Measurements from ENCODE around the gene KRTAP10-1. TPM values are rescaled to one million over a fixed set of nuclear protein-coding genes. Genes with fewer than 3 reads are reported as not detected.

KRTAP10-1 gene
- polyA plus RNA-seq, 1 donor (not counting 4 experiments of a cell fraction or from before 2014, with no cell fraction given), result not detected

GRCh38 chr21:44496564-44497550 lies 43.1 kb downstream of the KRTAP10-1 start:
- no peak overlapping the region for H3K4me3 ChIP-seq (ENCODE audit: control insufficient read depth in 2 of 3, extremely low read depth in 1 of 3, insufficient read depth in 2 of 3, low read depth in 1 of 3, low read length in 3 of 3)
- no peak for FAIRE-seq
- TF ChIP-seq EZH2 (IDR thresholded peaks at IDR 0.05; ENCODE audit: low read length) (no peak), CTCF (optimal IDR thresholded peaks at IDR 0.05 in 1 of 3, IDR thresholded peaks at IDR 0.05 in 1 of 3, conservative IDR thresholded peaks at IDR 0.05 in 1 of 3; ENCODE audit: extremely low read depth in 1 of 3, insufficient read depth in 2 of 3, low read length in 3 of 3) (no peak)
- peaks cover 8% of the 10 kb centered on the region for H3K27me3 ChIP-seq (ENCODE audit: control insufficient read depth, extremely low read depth, insufficient read depth, low read length)
- no peaks in the 10 kb centered on the region for H3K9me1 ChIP-seq (ENCODE audit: control insufficient read depth, extremely low read depth, insufficient read depth, low read length)
- H3K9ac ChIP-seq (ENCODE audit: control insufficient read depth, extremely low read depth, insufficient read depth, low read length), result no peak overlapping the region
- dilution Hi-C loops (cut with MboI; ENCODE audit: extremely low pct_ligation_motif_present, low sequenced_read_pairs), result loop anchor here (25.0 kb wide), 1 partner anchor 240 kb away; no protein-coding TSS in a partner anchor
- H3K36me3 ChIP-seq (ENCODE audit: control insufficient read depth in 2 of 2, extremely low read depth in 1 of 2, insufficient read depth in 2 of 2, low read length in 2 of 2), result no peaks in the 10 kb centered on the region
- no peak overlapping the region for H3K27ac ChIP-seq (ENCODE audit: control insufficient read depth, insufficient read depth, low read length)
- no peaks in the 10 kb centered on the region for H4K20me1 ChIP-seq (ENCODE audit: control insufficient read depth, extremely low read depth, insufficient read depth, low read length)
- no peak overlapping the region for H2AFZ ChIP-seq (ENCODE audit: control insufficient read depth, low read length)
- H3K4me2 ChIP-seq (ENCODE audit: control insufficient read depth, extremely low read depth, insufficient read depth, low read depth, low read length), result peak overlapping the region; percentile 9
- DNase-seq (ENCODE audit: low read depth, low spot score), result no peak
- no peaks in the 10 kb centered on the region for H3K4me1 ChIP-seq (ENCODE audit: control insufficient read depth, extremely low read depth, insufficient read depth, low read length)
- no peaks in the 10 kb centered on the region for H3K79me2 ChIP-seq (ENCODE audit: control insufficient read depth, insufficient read depth, low read length)
- H3K9me3 ChIP-seq (ENCODE audit: control insufficient read depth, low read depth, low read length), result peaks cover 17% of the 10 kb centered on the region

GRCh38 chr21:44495611-44496563 lies 44.1 kb downstream of the KRTAP10-1 start:
- dilution Hi-C loops (cut with MboI; ENCODE audit: extremely low pct_ligation_motif_present, low sequenced_read_pairs), result loop anchor here (25.0 kb wide), 1 partner anchor 241 kb away; no protein-coding TSS in a partner anchor
- Histone ChIP-seq H3K4me1 (ENCODE audit: control insufficient read depth, extremely low read depth, insufficient read depth, low read length) (no peaks in the 10 kb centered on the region), H2AFZ (ENCODE audit: control insufficient read depth, low read length) (no peak overlapping the region), H3K4me3 (ENCODE audit: control insufficient read depth in 2 of 3, extremely low read depth in 1 of 3, insufficient read depth in 2 of 3, low read depth in 1 of 3, low read length in 3 of 3) (no peak overlapping the region), H3K9me3 (ENCODE audit: control insufficient read depth, low read depth, low read length) (peaks cover 17% of the 10 kb centered on the region), H3K4me2 (ENCODE audit: control insufficient read depth, extremely low read depth, insufficient read depth, low read depth, low read length) (peak overlapping the region; percentile 9), H3K9ac (ENCODE audit: control insufficient read depth, extremely low read depth, insufficient read depth, low read length) (no peak overlapping the region), H4K20me1 (ENCODE audit: control insufficient read depth, extremely low read depth, insufficient read depth, low read length) (no peaks in the 10 kb centered on the region), H3K27ac (ENCODE audit: control insufficient read depth, insufficient read depth, low read length) (no peak overlapping the region), H3K36me3 (ENCODE audit: control insufficient read depth in 2 of 2, extremely low read depth in 1 of 2, insufficient read depth in 2 of 2, low read length in 2 of 2) (no peaks in the 10 kb centered on the region), H3K9me1 (ENCODE audit: control insufficient read depth, extremely low read depth, insufficient read depth, low read length) (no peaks in the 10 kb centered on the region), H3K79me2 (ENCODE audit: control insufficient read depth, insufficient read depth, low read length) (no peaks in the 10 kb centered on the region), H3K27me3 (ENCODE audit: control insufficient read depth, extremely low read depth, insufficient read depth, low read length) (peaks cover 8% of the 10 kb centered on the region)
- DNase-seq (ENCODE audit: low read depth, low spot score), result no peak
- no peak for FAIRE-seq
- TF ChIP-seq EZH2 (IDR thresholded peaks at IDR 0.05; ENCODE audit: low read length), result no peak
- no peak for TF ChIP-seq CTCF (optimal IDR thresholded peaks at IDR 0.05 in 1 of 3, IDR thresholded peaks at IDR 0.05 in 1 of 3, conservative IDR thresholded peaks at IDR 0.05 in 1 of 3; ENCODE audit: extremely low read depth in 1 of 3, insufficient read depth in 2 of 3, low read length in 3 of 3)
